Activated T-helper 1 cell treated with Interleukin-2 at 50 U/mL for 16 hours (primary cell): ENCODE data around the gene MUC2.

Source experiments
- DNase-seq: peaks from one replicate; pipeline ENCODE4 v3.0.0-alpha.2; 2020; ENCODE audit warnings: low read depth

The MUC2 gene

DNA sequence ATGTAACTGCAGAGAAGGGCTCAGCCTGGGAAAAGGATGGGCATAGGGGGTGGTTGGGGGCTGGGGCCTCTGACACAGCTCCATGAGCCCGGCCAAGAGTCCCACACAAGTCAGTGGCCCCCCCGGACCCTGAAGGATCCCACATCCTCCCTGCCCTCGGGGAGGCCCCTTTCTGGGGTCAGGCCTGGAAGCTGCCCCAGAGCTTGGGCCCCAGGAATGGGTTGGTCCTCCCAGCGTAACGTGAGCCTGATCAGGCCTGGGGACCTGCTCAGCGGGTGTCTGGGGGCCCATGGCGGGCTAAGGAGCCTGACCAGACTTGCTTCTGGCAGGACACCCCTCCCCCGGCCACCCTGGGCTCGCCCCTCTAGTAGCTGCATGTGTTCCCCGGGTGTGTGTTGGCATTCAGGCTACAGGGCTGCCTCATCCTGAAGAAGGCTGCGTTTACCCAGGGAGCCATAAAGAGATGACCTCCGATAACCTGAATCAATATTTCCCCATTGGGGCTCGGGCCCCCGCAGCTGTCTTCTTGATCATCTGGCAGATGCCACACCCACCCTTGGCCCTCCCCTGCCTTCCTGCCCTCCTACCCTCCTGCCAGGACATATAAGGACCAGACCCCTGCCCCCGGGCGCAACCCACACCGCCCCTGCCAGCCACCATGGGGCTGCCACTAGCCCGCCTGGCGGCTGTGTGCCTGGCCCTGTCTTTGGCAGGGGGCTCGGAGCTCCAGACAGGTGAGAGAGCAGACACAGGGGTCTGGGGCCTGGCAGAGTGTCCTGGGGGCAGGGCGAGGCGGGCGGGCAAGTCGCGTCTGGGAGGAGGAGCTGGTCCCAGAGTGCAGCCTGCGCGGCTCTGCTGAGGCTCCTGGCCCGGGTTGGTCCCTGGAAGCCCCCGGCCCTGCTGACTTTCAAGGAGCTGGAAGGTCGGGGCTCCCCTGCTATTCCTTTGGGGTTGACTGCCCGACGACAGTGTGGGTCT lies at the start of gene MUC2:
Gene MUC2 (plus strand): TSS at position 631 of the 978 bp plus-strand sequence.
- DNase-seq = no peak

- no peak for DNase-seq
Observed at GRCh38 chr11:1025410-1026162, 49.1 kb upstream of the MUC2 start.

- no peak for DNase-seq
Observed at GRCh38 chr11:1026163-1026450, 48.6 kb upstream of the MUC2 start.

- no peak for DNase-seq
Observed at GRCh38 chr11:1026641-1027482, 47.8 kb upstream of the MUC2 start.

GRCh38 chr11:1027483-1028290 lies 47.0 kb upstream of the MUC2 start:
- no peak for DNase-seq

GRCh38 chr11:1028291-1028540 lies 46.5 kb upstream of the MUC2 start:
- DNase-seq = no peak

DNA sequence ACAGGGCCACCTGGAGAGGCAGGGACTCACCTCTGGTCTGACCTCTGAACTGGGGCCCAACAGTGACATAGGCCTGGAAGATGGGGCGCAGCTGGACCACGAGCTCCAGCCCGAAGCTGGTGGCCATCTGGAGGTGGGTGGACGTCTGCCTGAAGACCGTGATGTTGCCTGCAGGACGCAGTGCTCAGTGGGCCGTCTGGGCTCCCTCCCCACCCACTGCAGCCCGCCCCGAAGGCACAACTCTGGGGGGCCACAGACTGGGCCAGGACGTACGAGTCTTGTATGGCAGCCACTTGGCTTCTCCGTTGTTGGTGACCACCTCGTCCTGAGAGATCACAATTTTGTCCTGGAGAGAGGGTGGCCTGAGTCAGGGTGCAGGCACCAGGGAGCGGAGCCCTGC lies 46.1 kb upstream of the MUC2 start:
- DNase-seq = no peak

DNA sequence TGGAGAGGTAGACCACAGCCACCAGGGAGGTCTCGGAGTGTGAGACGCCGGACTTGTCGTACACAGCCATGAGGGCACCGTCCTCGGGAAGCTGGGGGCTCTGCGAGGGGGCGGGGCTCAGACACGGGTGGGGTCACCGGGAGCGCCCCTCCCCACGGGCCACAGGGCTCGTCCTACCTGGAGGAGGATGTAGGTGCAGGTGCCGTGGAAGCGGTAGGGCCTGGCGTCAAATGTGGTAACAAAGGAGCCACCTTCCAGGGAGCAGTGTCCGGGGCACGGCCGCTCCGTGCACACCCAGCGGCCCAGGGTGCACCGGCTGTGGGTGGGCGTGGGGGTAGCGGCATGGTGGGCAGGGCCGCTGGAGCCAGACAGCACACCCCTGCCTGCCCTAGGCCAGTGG lies 45.6 kb upstream of the MUC2 start:
- DNase-seq = no peak

GRCh38 chr11:1029654-1030053 lies 45.0 kb upstream of the MUC2 start:
- no peak for DNase-seq

DNA sequence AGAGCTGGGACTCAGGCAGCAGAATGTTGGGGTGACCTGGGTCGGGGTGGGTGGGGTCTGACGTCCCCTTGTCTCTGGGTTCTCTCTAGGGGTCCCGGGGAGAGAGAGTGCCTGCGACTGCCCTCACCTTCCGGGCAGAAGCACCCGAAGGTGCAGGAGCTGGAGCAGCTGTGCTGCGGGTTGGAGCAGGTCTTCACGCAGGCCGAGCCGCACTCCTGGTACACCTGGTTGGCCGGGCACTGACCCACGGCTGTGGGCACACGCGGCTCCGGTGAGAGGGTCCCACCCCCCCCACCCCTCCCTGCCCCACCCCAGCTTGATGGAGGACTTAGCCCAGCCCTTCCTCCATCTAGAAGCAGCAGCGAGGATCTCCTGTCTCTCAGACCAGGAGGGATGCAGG lies 44.6 kb upstream of the MUC2 start:
- no peak for DNase-seq

DNA sequence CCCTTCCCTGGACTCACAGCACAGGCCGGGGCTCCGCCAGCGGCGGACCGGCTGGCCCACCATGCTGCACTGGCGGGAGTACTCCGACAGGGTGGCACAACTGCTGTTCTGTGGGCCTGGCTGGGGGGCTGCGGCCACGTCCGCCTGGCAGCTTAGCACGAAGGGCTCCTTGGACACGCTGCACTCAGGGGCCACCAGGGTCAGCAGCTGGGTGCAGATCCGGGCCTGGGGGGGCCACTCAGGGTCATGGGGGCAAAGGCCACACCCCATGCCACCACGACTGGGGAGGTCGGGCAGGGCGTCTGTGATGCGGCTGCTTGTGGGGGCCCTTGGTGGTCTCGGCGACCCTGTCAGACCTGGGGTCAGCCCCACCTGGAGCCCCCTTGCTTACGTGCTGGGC lies 44.1 kb upstream of the MUC2 start:
- DNase-seq = no peak

DNA sequence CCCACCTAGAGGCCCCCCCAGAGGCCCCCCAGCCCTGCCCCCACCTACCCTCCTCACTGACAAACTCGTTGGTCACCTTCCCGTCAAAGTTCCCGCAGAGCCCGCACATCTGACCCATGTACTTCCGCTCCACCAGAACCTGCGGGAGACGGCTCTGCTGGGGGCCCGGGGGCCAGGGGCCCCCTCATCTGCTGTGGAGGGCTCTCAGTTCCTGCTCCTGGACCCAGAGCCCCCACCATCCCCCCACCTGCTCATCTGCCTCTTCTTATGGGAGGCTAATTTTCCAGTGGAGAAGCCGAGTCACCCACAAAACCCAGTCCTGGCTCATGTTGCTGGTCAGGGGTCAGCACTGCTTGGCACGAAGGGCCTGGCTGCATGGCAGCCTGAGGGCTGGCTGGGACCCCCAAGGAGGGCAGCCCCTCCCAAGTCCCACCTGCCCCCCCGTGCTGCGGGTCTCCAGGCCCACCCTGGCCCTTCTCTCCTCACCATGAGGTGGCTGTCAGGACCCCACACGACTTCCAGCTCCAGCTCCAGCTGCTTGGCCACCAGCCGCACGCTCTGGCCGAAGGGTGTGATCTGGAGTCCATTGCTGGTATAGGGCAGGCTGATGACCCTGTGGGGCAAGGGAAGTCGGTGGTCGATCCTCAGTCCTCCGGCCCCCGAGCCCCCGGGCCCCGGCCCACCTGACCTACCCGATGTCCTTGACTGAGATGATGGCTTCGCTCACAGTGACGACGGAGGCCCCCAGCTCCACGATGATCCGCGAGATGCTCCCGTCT lies 43.4 kb upstream of the MUC2 start:
- no peak for DNase-seq

DNA sequence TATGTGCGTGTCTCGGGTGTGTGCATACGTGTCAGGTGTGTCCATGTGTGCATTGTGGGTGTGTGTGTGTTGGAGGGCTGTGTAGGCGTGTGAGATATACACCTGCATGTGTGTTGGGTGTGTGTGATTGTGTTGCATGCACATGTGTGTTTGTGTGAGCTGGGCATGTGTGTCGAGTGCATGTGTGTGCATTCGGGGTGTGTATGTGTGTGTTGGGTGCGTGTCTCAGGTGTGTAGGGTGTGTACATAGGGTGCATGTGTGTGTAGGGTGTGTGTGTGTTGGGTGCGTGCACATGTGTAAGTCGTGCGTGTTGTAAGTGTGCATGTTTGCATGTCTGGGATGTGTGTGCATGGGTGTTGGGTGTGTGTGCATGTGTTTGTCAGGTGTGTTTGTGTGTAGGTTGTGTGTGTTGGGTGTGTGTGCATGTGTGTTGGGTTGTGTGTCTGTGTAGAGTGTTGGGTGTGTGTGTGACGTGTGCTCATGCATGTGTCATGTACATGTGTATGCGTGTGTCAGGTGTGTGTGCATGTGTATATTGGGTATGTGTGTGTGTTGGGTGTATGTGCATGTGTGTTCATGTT lies 42.3 kb upstream of the MUC2 start:
- DNase-seq = no peak

DNA sequence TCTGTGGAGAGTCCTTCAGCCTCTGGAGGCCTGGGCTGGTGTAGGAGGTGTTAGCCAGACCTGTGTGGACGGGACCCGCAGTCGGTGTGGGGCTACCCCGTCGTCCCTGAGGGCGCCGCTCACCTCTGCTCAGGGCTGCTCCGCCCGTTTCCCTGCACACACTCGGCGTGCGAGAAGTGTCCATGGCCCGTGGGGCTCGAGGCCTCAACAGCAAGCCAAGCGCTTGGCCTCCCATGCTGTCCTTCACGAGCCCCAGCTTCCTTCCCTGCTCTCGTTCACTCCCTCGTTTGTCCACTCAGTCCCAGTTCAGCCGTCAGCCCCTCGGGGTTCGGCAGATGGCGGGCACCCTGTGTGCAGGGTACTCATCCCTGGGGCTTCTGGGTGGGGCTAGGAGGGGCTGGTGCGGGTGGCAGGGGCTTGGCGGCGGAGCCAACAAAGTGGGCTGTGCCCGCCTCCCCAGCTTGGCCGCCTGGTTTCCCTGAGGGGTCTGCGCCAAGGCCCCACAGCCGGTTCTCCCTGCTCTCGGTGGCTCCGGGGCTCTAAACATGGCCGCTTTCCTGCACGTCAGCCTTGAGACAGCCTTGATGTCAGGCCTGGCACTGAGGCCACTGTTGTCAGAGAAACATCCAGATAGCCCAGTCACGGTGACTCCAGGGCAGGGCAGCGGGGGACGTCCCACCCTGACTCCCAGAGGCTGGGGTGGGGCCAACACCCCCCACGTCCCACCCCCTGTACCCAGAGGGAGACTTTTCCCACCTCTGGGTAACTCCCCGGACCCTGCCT lies 41.5 kb upstream of the MUC2 start:
- DNase-seq = no peak

- DNase-seq = no peak
Observed at GRCh38 chr11:1034001-1034400, 40.7 kb upstream of the MUC2 start.

DNA sequence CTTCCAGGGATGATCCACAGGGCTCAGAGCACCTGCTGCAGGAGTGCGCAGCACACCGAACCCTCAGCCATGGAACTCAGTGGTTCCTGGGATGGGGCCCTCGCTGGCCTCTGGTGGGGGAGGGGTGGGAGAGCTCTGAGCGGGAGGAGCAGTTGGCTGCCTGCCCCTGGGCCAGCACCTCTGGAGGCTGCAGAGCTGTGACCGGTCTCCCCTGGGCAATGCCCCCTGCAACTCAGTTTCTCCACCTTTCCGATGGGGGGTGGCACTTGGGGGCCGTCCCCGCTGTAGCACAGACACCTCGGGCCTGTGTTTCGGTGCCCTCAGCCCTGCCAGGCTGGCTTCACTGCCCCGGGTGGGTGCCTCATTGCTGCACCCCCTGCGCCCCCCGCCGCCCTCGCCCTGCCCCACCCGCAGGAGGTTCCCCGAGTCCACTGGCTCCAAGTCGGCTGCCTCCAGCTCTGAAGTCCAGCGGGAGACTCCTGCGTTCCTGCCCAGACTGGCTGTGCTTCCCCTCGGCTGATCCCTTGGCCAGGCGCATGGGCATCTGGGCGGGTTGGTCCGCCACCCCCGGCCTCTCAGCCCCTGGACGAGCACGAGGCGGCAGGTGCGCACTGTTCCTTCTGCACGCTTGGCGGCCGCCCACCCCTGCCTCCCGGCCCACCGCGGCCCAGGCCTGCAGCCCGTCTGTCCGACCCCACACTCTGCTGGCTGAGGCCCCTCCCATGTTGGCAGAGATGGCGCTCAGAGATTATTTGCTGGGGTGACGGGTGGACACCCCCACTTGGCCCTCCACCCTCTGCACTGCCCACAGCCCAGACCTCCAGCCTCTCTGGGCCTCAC lies 40.0 kb upstream of the MUC2 start:
- no peak for DNase-seq

DNA sequence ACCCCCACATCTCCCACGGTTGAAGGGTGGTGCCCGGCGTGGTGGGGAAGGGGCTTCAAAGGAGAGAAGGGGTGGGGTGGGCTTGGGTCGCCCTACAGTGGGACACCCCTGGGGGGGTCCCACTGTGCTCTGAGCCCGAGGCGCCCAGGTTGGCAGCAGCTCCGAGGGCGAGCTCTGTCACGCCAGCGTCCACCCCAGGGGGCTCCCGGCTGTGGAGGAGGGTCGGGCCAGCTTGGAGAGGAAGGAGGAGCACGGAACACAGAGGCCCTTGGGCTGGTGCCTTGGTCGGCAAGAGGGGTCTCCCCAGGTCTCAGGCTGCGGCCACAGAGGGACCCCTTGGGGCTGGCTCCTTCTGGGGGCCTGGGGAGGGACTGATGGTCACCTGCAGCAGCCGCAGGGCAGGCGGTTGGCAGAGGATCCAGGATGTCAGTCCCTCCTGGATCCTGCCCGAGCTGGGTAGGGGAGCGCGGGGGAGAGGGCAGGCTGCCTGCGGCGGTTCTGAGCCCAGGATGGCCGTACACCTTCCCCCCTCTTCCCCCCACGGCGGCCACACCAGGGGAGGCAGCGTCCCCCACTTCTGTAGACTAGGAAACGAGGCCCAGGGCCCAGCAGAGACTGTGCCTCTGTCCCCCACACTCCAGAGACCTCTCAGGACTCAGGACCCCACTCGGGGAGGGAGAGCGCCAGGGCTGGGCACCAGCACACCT lies 38.9 kb upstream of the MUC2 start:
- no peak for DNase-seq

DNA sequence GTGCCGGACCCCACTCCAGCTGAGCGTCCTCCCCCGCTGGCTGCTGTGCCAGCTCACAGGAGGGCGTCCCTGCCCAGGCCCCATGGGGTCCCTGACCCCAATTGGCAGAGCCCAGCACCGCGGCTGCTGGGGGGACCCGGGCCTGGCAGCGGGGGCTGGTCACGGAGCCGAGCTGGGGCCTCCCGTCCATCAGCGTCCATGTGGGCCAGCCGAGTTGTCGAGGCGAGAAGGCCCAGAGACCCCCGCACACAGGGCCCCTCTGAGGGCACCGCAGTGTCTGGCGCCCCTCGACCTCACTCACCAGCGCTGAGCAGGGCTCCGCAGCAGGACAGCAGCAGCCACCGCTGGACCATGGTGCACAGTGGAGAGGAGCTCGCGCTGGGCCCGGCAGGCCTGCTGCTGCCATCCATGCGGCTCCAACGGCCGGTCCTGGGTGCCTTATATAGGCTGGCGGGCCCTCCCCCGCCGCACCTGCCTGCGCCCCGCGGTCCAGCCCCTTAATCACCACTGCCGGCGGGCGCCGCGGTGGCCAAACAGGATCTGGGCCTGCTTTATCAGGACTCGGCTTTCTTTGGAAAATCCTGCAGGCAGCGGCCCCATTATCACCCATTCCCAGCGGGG lies 38.3 kb upstream of the MUC2 start, which contains the start of gene MUC6:
Gene MUC6 (minus strand): TSS at position 416 of the 621 bp plus-strand sequence. CDS start 63 bp downstream, at position 353.
- no peak for DNase-seq
